ENCODE measurements around the gene MPV17L2.

Gene MPV17L2

GRCh38 chr19:18226956-18227780, 34.1 kb downstream of the MPV17L2 start:
- ChIA-PET POLR2A (no interaction called here), CTCF (interaction anchor here (1.4 kb wide), 1 partner anchor 25 kb away, joined by 4 read pairs; no protein-coding TSS in a partner anchor)
- DNase-seq (ENCODE audit: low read depth, low spot score) = no peak
- H3K4me3 ChIP-seq (ENCODE audit: low read depth, low read length) = no peak overlapping the region
- no peak for TF ChIP-seq CTCF (IDR thresholded peaks at IDR 0.05; ENCODE audit: insufficient read depth, low read length, missing control alignments)

- ChIA-PET POLR2A (no interaction called here), CTCF (interaction anchor here (1.3 kb wide), 1 partner anchor 24 kb away, joined by 8 read pairs; no protein-coding TSS in a partner anchor)
- no peak overlapping the region for H3K4me3 ChIP-seq (ENCODE audit: low read depth, low read length)
- no peak for TF ChIP-seq CTCF (IDR thresholded peaks at IDR 0.05; ENCODE audit: insufficient read depth, low read length, missing control alignments)
- no peak for DNase-seq (ENCODE audit: low read depth, low spot score)
Measured at GRCh38 chr19:18227781-18228271, 34.8 kb downstream of the MPV17L2 start.

- no peak for DNase-seq (ENCODE audit: low read depth, low spot score)
- TF ChIP-seq CTCF (IDR thresholded peaks at IDR 0.05; ENCODE audit: insufficient read depth, low read length, missing control alignments) = no peak
- POLR2A ChIA-PET = no interaction called here
- CTCF ChIA-PET = interaction anchor here (1.3 kb wide), 2 partner anchors 20 to 23 kb away, joined by 3 to 8 read pairs; no protein-coding TSS in a partner anchor
- H3K4me3 ChIP-seq (ENCODE audit: low read depth, low read length) = no peak overlapping the region
Measured at GRCh38 chr19:18229474-18229873, 36.5 kb downstream of the MPV17L2 start.

- ChIA-PET POLR2A (no interaction called here), CTCF (interaction anchor here (0.8 to 1.6 kb wide), 3 partner anchors 10 to 22 kb away, joined by 3 to 7 read pairs (median 6); no protein-coding TSS in a partner anchor)
- no peak for TF ChIP-seq CTCF (IDR thresholded peaks at IDR 0.05; ENCODE audit: insufficient read depth, low read length, missing control alignments)
- H3K4me3 ChIP-seq (ENCODE audit: low read depth, low read length) = no peak overlapping the region
- no peak for DNase-seq (ENCODE audit: low read depth, low spot score)
Measured at GRCh38 chr19:18229915-18230314, 36.9 kb downstream of the MPV17L2 start.

- no peak for TF ChIP-seq CTCF (IDR thresholded peaks at IDR 0.05; ENCODE audit: insufficient read depth, low read length, missing control alignments)
- ChIA-PET CTCF (interaction anchor here (1.0 to 1.9 kb wide), 7 partner anchors 9 to 63 kb away, joined by 3 to 12 read pairs (median 6); no protein-coding TSS in a partner anchor), POLR2A (no interaction called here)
- H3K4me3 ChIP-seq (ENCODE audit: low read depth, low read length) = no peak overlapping the region
- DNase-seq (ENCODE audit: low read depth, low spot score) = no peak
Measured at GRCh38 chr19:18230941-18231734, 38.1 kb downstream of the MPV17L2 start.
